AG10803 (cell line): Measurements from ENCODE around the gene SKIC2.
"Not testable (repeated sequence)": the region's sequence is repeated elsewhere in the genome, so short reads cannot be mapped to it uniquely, and the experiment has no call there.

Experiments used
- DNase-seq: peaks from one replicate; pipeline ENCODE4 v3.0.0; 2010; ENCODE audit warnings: low read depth
- H3K4me3 ChIP-seq: 2 replicates; pipeline ENCODE4 v1.5.1; 2011; ENCODE audit warnings: mild to moderate bottlenecking, low read length, control low read depth
- CTCF ChIP-seq: conservative IDR thresholded peaks from 2 replicates; pipeline ENCODE4 v1.5.1; 2011; ENCODE audit warnings: mild to moderate bottlenecking, low read length, control low read depth, inconsistent platforms

The SKIC2 gene

GRCh38 chr6:31930962-31931361 lies 28.0 kb upstream of the SKIC2 start:
- no peak for DNase-seq
- no peak overlapping the region for H3K4me3 ChIP-seq
- no peak for TF ChIP-seq CTCF

- not testable (repeated sequence) for DNase-seq, H3K4me3 ChIP-seq
Measured at GRCh38 chr6:31932137-31932536, 26.8 kb upstream of the SKIC2 start.

GRCh38 chr6:31933537-31933936 lies 25.4 kb upstream of the SKIC2 start:
- no peak overlapping the region for H3K4me3 ChIP-seq
- TF ChIP-seq CTCF: no peak
- no peak for DNase-seq

- DNase-seq: no peak
- TF ChIP-seq CTCF: no peak
- no peak overlapping the region for H3K4me3 ChIP-seq
Measured at GRCh38 chr6:31935021-31935420, 24.0 kb upstream of the SKIC2 start.

- H3K4me3 ChIP-seq: no peak overlapping the region
- TF ChIP-seq CTCF: no peak
- DNase-seq: no peak
Measured at GRCh38 chr6:31935823-31936222, 23.2 kb upstream of the SKIC2 start.

- TF ChIP-seq CTCF: no peak; the same call in 1 of the 2 replicates
- peak; percentile 38 for DNase-seq
- no peak overlapping the region for H3K4me3 ChIP-seq
Measured at GRCh38 chr6:31940256-31940664, 18.7 kb upstream of the SKIC2 start.

GRCh38 chr6:31943742-31944141 lies 15.2 kb upstream of the SKIC2 start:
- no peak for TF ChIP-seq CTCF
- no peak for DNase-seq
- H3K4me3 ChIP-seq: no peak overlapping the region

- H3K4me3 ChIP-seq: peak overlapping the region; percentile 42
- DNase-seq: no peak
- TF ChIP-seq CTCF: no peak
Measured at GRCh38 chr6:31945154-31945506, 13.8 kb upstream of the SKIC2 start.
